Suppressor macrophage (primary cell): Measurements from ENCODE around the gene DOK1.

ENCODE experiments used
- DNase-seq, 4 experiments: peaks; one replicate each; pipeline ENCODE4 v3.0.0-alpha.2; 2020 to 2022
- total RNA-seq, 17 experiments: gene quantifications; one replicate each; lab custom pipeline; 2026; ENCODE audit warnings: mixed read lengths in 6 of 17, inconsistent platforms in 3 of 17; lab: John Stamatoyannopoulos, UW

DOK1 gene
- 10.1 to 94.6 (median 47.5) reads per million in 17 experiments for total RNA-seq

- DNase-seq = peak; percentile 88 to 96 (median 92)
Observed at GRCh38 chr2:74553892-74554819, at the start of gene DOK1, which contains the start of gene LOXL3. Gene DOK1, plus strand, starts transcription at chr2:74554720. Its CDS starts 35 bp downstream, at chr2:74554755. Gene LOXL3, minus strand, starts transcription at chr2:74553942. Its CDS starts 1,308 bp downstream, at chr2:74552634.

- no peak for DNase-seq
Observed at GRCh38 chr2:74505448-74506246, 48.9 kb upstream of the DOK1 start.

DNA sequence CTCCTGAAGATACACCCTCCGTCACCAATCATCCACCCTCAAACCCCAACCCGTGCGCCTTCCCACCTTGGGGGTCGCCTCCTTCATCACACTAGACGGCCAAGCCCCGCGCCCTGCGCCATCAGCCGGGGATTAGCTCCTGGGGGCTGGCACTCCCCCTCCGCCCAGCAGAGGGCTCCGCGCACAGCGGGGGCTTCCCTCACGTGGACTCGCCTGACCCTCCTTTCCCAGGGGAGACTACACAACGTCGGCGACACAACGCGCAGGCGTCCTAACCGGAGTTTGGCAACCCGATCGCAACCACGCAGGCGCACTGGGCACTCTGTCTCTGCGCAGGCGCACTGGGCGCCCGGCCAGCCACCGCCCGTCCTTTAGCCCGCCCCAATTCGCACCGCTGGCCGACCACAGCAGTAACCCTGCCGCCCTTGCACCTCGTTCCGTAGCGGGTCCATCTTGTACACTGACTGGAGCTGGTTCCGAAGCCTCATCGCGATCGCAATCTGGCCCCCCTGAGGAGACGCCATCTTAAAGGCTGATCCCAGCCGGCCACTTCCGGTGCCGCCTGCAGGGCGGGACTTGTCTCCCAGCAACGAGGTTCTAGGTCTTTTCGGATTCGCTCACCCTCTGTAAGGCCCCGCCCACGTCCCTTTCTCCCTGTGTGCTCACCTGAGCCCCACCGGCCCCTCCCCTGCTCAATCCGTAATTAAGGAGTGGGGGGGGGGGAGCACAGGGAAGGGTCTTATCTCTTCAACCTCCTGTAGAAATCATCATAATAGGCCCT lies 47.2 kb upstream of the DOK1 start, which contains the start of gene PCGF1:
PCGF1 (minus strand) TSS at position 551 of the 781 bp plus-strand sequence; CDS start at position 524, 27 bp downstream.
- peak; percentile 98 to 99 (median 99) for DNase-seq

DNA sequence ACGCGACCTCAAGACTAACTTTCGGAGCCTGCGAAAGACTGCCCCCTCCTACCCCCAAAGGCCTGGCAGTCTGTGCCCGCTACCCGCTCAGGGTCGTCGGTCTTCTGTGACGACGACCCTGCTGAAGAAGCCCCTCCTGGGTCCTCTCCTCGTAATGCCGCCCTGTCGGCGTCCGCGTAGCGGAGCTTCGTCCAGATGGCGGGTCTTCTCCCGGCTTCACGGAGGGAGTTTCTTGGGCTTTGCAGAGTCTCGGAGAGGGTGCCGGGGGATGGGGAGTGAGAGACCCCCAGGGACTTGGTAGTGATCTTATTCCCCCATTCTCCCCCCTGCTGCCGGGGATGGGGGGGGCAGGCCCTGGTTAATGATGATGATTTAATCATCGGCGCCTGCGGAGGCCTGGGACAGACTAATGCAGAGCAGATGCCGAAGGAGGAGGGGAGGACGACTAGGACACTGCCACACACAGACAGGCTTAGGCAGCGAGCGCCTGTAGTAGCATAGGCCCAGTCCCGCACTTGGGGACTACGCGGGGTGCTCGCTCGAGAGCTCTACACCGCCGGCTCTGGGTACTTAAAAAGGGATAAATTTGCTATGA lies 46.5 kb upstream of the DOK1 start:
- DNase-seq = no peak

DNA sequence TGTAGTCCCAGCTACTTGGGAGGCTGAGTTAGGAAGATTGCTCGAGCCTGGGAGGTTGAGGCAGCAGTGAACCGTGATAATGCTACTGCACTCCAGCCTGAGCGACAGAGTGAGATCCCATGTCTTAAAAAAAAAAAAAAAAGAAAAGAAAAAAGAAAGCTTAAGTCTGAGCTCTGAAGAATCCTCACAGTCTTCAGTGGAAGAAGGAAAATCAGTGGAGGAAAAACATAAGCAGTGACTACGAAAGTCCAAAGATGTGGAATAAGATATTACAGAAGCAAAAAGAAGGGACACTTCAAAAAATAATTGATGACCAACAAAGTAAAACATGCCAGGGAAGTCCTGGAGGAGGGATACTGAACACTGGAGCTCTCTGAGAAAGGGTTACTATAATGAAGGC lies 44.2 kb upstream of the DOK1 start:
- DNase-seq = no peak

DNA sequence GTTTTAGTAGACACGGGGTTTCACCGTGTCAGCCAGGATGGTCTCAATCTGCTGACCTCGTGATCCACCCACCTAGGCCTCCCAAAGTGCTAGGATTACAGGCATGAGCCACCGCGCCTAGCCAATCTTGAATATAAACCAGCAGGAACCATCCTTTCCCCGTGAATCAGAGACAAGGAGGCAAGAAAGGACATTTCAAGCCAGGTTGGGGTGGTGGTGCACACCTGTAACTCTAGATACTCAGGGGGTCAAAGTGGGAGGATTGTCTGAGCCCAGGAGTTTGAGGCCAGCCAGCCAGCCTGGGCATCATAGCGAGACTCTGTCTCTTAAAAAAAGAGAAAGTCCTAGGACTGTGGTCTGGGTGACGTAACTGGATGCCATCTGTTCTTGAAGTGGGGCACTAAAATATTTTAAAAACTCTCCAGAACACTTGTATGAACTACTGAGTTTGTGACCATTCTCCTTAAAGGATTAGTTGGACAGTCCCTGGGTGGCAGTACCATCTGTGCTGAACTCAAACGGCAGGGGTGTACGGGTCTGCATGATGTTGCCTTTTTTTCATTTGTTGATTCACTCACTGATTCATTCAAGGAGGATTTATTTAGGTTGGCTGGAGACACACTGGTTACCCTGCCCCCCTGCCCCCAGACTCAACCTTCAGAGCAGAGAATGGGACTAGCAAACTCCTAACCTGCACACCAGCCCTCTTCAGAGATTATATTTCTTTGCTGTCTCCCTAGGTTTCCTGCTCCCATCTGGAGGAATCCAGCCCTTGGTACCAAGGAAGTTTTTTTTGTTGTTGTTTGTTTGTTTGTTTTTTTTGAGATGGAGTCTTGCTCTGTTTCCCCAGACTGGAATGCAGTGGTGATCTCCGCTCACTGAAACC lies 43.2 kb upstream of the DOK1 start:
- no peak for DNase-seq

- DNase-seq = no peak
Observed at GRCh38 chr2:74512744-74513604, 41.5 kb upstream of the DOK1 start.

DNA sequence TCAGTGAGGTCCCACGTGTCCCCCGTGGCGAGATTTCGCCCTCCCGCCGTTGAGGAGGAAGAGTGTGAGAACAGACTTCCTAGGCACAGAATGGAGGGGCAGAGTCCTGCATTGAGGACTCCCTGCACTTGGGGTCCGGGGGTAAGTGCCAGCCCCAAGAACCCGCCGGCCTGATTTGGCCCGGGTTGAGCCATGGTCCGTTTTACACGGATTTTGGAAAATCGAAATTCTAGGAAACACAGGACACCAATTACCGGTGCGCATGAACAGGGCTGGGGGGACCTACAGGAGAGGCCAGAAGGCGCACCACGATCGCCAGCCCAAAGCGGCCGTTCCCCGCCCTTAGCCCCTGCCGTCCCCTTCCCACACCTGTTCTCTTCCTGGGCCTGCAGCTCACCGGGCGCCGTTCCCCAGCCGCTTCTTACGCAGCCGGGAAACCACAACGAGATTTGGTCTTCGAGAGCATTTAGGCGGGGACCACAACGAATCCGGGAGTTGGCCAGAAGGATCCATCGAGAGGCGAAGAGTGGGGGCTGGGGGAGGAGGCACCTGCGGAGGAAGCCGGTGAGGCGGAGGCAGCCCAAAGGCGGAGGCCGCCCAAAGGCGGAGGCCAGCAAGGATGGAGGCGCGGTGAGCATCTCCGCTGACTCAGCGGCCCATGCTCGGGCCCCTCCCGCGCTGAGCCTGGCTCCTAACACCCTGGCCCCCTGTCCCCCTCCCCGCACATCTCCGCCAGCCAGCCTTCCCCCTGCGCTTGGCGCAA lies 40.7 kb upstream of the DOK1 start:
- no peak for DNase-seq

GRCh38 chr2:74514368-74515270 lies 39.9 kb upstream of the DOK1 start, which contains the start of gene TLX2:
Gene TLX2, plus strand, starts transcription at chr2:74514450. Its CDS starts 357 bp downstream, at chr2:74514807.
- peak in 3 of 4 experiments; percentile 18 to 46 (median 39) for DNase-seq

DNA sequence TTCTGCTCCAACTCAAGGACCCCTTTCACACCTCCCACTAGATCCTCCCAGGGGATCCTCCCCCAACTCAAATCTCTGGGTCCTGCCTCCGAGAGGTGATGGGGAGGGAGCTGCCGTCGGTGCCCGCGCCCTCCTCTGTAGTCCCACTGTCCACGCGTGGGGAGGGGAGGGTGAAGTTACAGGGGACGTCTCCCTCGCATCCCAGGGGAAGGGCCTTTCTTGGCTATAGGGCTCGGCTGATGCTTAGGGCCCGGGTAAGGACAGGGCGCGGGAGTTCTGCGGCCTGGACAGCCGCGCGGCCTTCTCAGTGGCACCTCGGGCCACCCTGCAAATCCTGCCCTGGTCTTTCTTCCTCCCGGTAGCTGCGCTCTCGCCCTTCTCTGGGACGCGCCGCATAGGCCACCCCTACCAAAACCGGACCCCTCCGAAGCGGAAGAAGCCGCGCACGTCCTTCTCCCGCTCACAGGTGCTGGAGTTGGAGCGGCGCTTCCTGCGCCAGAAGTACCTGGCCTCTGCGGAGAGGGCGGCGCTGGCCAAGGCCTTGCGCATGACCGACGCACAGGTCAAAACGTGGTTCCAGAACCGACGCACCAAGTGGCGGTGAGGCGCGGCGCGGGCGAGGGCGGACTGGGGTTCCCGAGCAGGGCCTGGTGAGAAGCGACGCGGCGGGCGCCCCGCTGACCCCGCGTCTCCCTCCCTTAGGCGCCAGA lies 39.1 kb upstream of the DOK1 start:
- peak in 1 of 4 experiments; percentile 15 for DNase-seq

- DNase-seq = peak; percentile 50 to 76 (median 64)
Observed at GRCh38 chr2:74515981-74516633, 38.4 kb upstream of the DOK1 start.

DNA sequence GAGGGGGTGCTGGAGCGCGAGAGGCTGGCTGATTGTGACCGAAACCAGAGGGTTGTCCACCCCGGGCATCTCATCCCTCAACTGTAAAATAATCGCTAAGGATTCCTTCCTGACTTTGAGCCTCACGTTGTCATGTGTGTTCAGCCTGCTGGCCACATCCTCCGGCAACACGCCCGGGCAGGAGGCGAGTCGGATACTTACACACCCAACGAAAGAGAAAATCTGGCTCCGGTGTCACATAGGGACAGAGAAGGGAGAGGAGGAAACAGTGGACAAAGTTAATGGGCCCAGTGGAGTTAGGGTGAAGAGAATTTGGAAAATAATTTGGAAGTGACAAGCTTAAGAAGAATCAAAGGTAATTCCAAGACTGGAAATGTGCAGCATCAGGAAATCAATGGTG lies 37.9 kb upstream of the DOK1 start:
- no peak for DNase-seq

DNA sequence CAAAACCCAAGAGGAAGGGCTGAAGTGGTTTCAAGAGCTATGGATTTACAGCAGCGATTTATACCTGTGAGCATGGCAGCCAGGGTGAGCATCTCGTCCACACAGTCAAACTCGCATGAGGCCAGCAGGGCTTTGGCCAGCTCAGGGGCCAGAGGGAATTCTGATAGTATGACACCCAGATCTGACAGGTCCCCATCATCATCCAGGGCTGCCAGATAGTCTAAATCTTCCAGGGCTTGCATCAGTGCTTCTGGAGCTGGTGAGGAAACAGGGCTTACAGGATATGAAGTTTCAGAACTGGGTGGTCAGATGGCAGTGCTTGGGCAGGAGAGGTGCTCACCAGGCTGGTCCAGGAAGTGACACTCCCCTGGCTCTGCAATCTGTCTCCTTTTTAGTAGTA lies 32.0 kb upstream of the DOK1 start:
- DNase-seq = no peak

- DNase-seq = no peak
Observed at GRCh38 chr2:74524005-74524404, 30.5 kb upstream of the DOK1 start.

- DNase-seq = no peak
Observed at GRCh38 chr2:74524955-74525716, 29.4 kb upstream of the DOK1 start.
